Tibial nerve (tissue), 4 donors: ENCODE results near the gene CD63. TPM values are rescaled to one million over a fixed set of nuclear protein-coding genes. Genes with fewer than 3 reads are reported as not detected.
A peak's percentile ranks its signal among the peaks of the same experiment; 100 is the strongest.

Experiments used
- DNase-seq, 2 donors: peaks; one replicate each; pipeline ENCODE4 v3.0.0-alpha.2; 2019; ENCODE audit warnings: low spot score in 2 of 2
- H3K27ac ChIP-seq, 4 donors: fragments of 200-600 bp; sonication (generic) in 3 of 4; one replicate each; pipeline ENCODE4 v1.5.1; 2017 to 2019; ENCODE audit warnings: mild to moderate bottlenecking in 1 of 4
- H3K27me3 ChIP-seq, 2 donors: fragments of 200-600 bp; sonication (generic) in 1 of 2; one replicate each; pipeline versions ENCODE4 v1.5.1 to v1.6.0; 2017 to 2019
- H3K36me3 ChIP-seq, 3 donors: fragments of 200-600 bp; sonication (generic); one replicate each; pipeline ENCODE4 v1.5.1; 2018 to 2019
- H3K4me1 ChIP-seq, 4 donors: fragments of 200-600 bp; sonication (generic) in 3 of 4; one replicate each; pipeline ENCODE4 v1.5.1; 2017 to 2019
- H3K4me3 ChIP-seq, 4 donors: fragments of 200-600 bp; sonication (generic) in 3 of 4; one replicate each; pipeline ENCODE4 v1.5.1; 2017 to 2019; ENCODE audit warnings: mild to moderate bottlenecking in 1 of 4, moderate library complexity in 1 of 4
- H3K9me3 ChIP-seq, 4 donors: fragments of 200-600 bp; sonication (generic) in 3 of 4; one replicate each; pipeline ENCODE4 v1.5.1; 2017 to 2019
- CTCF ChIP-seq, 5 experiments: fragments of 200-600 bp in 3 of 5; fragments of 450-650 bp in 2 of 5; sonication (generic) in 3 of 5; IDR thresholded peaks; one replicate each; pipeline ENCODE4 v1.5.1; 2016 to 2019; ENCODE audit warnings: antibody characterized with exemption in 5 of 5, mild to moderate bottlenecking in 3 of 5, moderate library complexity in 2 of 5
- EP300 ChIP-seq, 2 donors: sonication (generic); formaldehyde crosslinking; IDR thresholded peaks; one replicate each; pipeline ENCODE4 v1.6.1; 2017; ENCODE audit warnings: antibody characterized with exemption in 2 of 2, mild to moderate bottlenecking in 1 of 2
- POLR2A ChIP-seq, 2 donors: fragments of 450-650 bp; IDR thresholded peaks; one replicate each; pipeline ENCODE4 v1.6.1; 2017; ENCODE audit warnings: antibody characterized with exemption in 2 of 2, mild to moderate bottlenecking in 2 of 2, moderate library complexity in 2 of 2
- WGBS, 2 donors: methylation state at CpG; one replicate each; pipeline ENCODE4 v1.1.5; 2018; 5-methylcytosine and 5-hydroxymethylcytosine counted together
- total RNA-seq, 4 donors: library from RNA; depleted of rRNA; stranded (reverse); fragments of >200 nt; gene quantifications; one replicate each; pipeline ENCODE4 v1.1.0, GENCODE V29; 2016

CD63 gene
- total RNA-seq, 4 donors from 2014 or later = 478 to 624 (median 544) TPM

GRCh38 chr12:55718624-55719275 is 10.1 kb downstream of the CD63 start:
- Histone ChIP-seq H3K4me3 (peak overlapping the region in 1 of 4 donors; percentile 0), H3K9me3 (no peaks in the 10 kb centered on the region), H3K36me3 (peaks cover 0 to 15% (median 0%) of the 10 kb centered on the region in 3 donors), H3K4me1 (peaks cover 0 to 85% (median 63%) of the 10 kb centered on the region in 4 donors), H3K27me3 (no peaks in the 10 kb centered on the region), H3K27ac (peak overlapping the region; percentile 17 to 94 (median 91))
- no peak for DNase-seq
- 15 to 35% methylated on average over 4 of the region's 4 CpGs for WGBS, 2 donors
- TF ChIP-seq CTCF (IDR thresholded peaks at IDR 0.05) = no peak
- TF ChIP-seq EP300 (IDR thresholded peaks at IDR 0.05) = no peak
- TF ChIP-seq POLR2A (IDR thresholded peaks at IDR 0.05) = no peak

- WGBS, 2 donors = 0 to 6% methylated on average over 4 of the region's 4 CpGs
- no peak for DNase-seq
- H3K27me3 ChIP-seq = no peaks in the 10 kb centered on the region
- H3K36me3 ChIP-seq = peaks cover 0 to 7% (median 0%) of the 10 kb centered on the region in 3 donors
- H3K4me3 ChIP-seq = peak overlapping the region in 1 of 4 donors; percentile 0
- peak in 1 of 2 donors; percentile 45 for TF ChIP-seq EP300 (IDR thresholded peaks at IDR 0.05)
- TF ChIP-seq POLR2A (IDR thresholded peaks at IDR 0.05) = no peak
- no peaks in the 10 kb centered on the region for H3K9me3 ChIP-seq
- H3K27ac ChIP-seq = peak overlapping the region; percentile 17 to 94 (median 91)
- H3K4me1 ChIP-seq = peaks cover 0 to 85% (median 62%) of the 10 kb centered on the region in 4 donors
Measured at GRCh38 chr12:55718015-55718414, 10.8 kb downstream of the CD63 start.

GRCh38 chr12:55717011-55718007 is 11.5 kb downstream of the CD63 start:
- Histone ChIP-seq H3K27me3 (no peaks in the 10 kb centered on the region), H3K9me3 (no peaks in the 10 kb centered on the region), H3K4me1 (peaks cover 0 to 89% (median 65%) of the 10 kb centered on the region in 4 donors), H3K27ac (peak overlapping the region; percentile 89 to 94 (median 92)), H3K4me3 (peak overlapping the region; percentile 69 to 81 (median 70)), H3K36me3 (peaks cover 0 to under 1% (median 0%) of the 10 kb centered on the region in 3 donors)
- DNase-seq = no peak
- WGBS, 2 donors = 14 to 16% methylated on average over 8 of the region's 8 CpGs
- TF ChIP-seq POLR2A (IDR thresholded peaks at IDR 0.05) = no peak
- TF ChIP-seq CTCF (IDR thresholded peaks at IDR 0.05) = no peak

GRCh38 chr12:55716582-55716957 is 12.2 kb downstream of the CD63 start:
- peaks cover 0 to 91% (median 62%) of the 10 kb centered on the region in 4 donors for H3K4me1 ChIP-seq
- no peaks in the 10 kb centered on the region for H3K27me3 ChIP-seq
- no peaks in the 10 kb centered on the region for H3K9me3 ChIP-seq
- 6% methylated on average over 13 of the region's 13 CpGs for WGBS, 2 donors
- TF ChIP-seq EP300 (IDR thresholded peaks at IDR 0.05) = no peak
- TF ChIP-seq CTCF (IDR thresholded peaks at IDR 0.05) = no peak
- no peak for TF ChIP-seq POLR2A (IDR thresholded peaks at IDR 0.05)
- H3K4me3 ChIP-seq = peak overlapping the region; percentile 69 to 81 (median 70)
- H3K27ac ChIP-seq = peak overlapping the region; percentile 89 to 94 (median 92)
- DNase-seq = no peak
- no peaks in the 10 kb centered on the region for H3K36me3 ChIP-seq

GRCh38 chr12:55715833-55716581 is 12.8 kb downstream of the CD63 start, which contains the start of gene BLOC1S1:
TSS of gene BLOC1S1 (plus strand) at chr12:55716046. CDS start at chr12:55716052, 6 bp downstream.
- 0% methylated on average over 34 to 40 of the region's 42 CpGs for WGBS, 2 donors
- H3K36me3 ChIP-seq = no peaks in the 10 kb centered on the region
- TF ChIP-seq EP300 (IDR thresholded peaks at IDR 0.05) (peak; percentile 87 to 96), CTCF (IDR thresholded peaks at IDR 0.05) (peak in 3 of 5 experiments; percentile 7 to 41 (median 12)), POLR2A (IDR thresholded peaks at IDR 0.05) (peak; percentile 44 to 55)
- H3K4me3 ChIP-seq = peak within 1 kb of the TSS; percentile 69 to 81 (median 70)
- DNase-seq = peak; percentile 92 to 93
- H3K4me1 ChIP-seq = peaks cover 0 to 90% (median 56%) of the 10 kb centered on the region in 4 donors
- no peaks in the 10 kb centered on the region for H3K9me3 ChIP-seq
- peak within 1 kb of the TSS; percentile 89 to 94 (median 92) for H3K27ac ChIP-seq
- H3K27me3 ChIP-seq = no peaks in the 10 kb centered on the region
